Measurements from ENCODE around the gene CERK. TPM values are rescaled to one million over a fixed set of nuclear protein-coding genes. Genes with fewer than 3 reads are reported as not detected.

CERK gene
- total and polyA plus RNA-seq, 4 donors = 7.9 to 24.3 (median 10.2) TPM

GRCh38 chr22:46703171-46703995 is 34.7 kb downstream of the CERK start:
- no peak for TF ChIP-seq FOXA2 (IDR thresholded peaks at IDR 0.05)
- 97% methylated on average over 26 of the region's 26 CpGs for WGBS
- no peak overlapping the region for H3K27ac ChIP-seq (ENCODE audit: low read depth in 1 of 2, low read length in 2 of 2)

GRCh38 chr22:46701262-46701661 is 36.8 kb downstream of the CERK start:
- H3K4me1 ChIP-seq (ENCODE audit: control insufficient read depth in 4 of 4, insufficient read depth in 4 of 4, low read length in 3 of 4) = no peaks in the 10 kb centered on the region
- H3K36me3 ChIP-seq (ENCODE audit: control insufficient read depth in 4 of 4, insufficient read depth in 3 of 4, low read depth in 1 of 4, low read length in 3 of 4) = peaks cover 11 to 64% (median 39%) of the 10 kb centered on the region in 4 donors
- no peak overlapping the region for H3K4me3 ChIP-seq (ENCODE audit: low read depth in 1 of 3, low read length in 3 of 3)
- no peak for TF ChIP-seq FOXA2 (IDR thresholded peaks at IDR 0.05)
- TF ChIP-seq JUND (IDR thresholded peaks at IDR 0.05) = no peak
- TF ChIP-seq YY1 (IDR thresholded peaks at IDR 0.05) = no peak
- TF ChIP-seq RXRA (IDR thresholded peaks at IDR 0.05) = no peak
- no peak for TF ChIP-seq REST (IDR thresholded peaks at IDR 0.05)
- no peak for TF ChIP-seq HNF4A (conservative IDR thresholded peaks at IDR 0.05)
- no peak for TF ChIP-seq ATF3 (IDR thresholded peaks at IDR 0.05)
- TF ChIP-seq ZBTB33 (IDR thresholded peaks at IDR 0.05) = no peak
- TF ChIP-seq SP1 (IDR thresholded peaks at IDR 0.05) = no peak
- no peak for TF ChIP-seq CTCF (IDR thresholded peaks at IDR 0.05; ENCODE audit: low read depth, low read length, missing input control)
- TF ChIP-seq GABPA (IDR thresholded peaks at IDR 0.05 in 1 of 2, conservative IDR thresholded peaks at IDR 0.05 in 1 of 2) = no peak
- no peak for TF ChIP-seq EGR1 (IDR thresholded peaks at IDR 0.05; ENCODE audit: low read depth in 2 of 2)
- no peak for TF ChIP-seq FOXA1 (IDR thresholded peaks at IDR 0.05)
- no peak for TF ChIP-seq MAX (IDR thresholded peaks at IDR 0.05)
- no peak for TF ChIP-seq HNF4G (IDR thresholded peaks at IDR 0.05)
- no peak for TF ChIP-seq RAD21 (IDR thresholded peaks at IDR 0.05)
- no peak for TF ChIP-seq TAF1 (conservative IDR thresholded peaks at IDR 0.05)
- no peak overlapping the region for H3K9ac ChIP-seq (ENCODE audit: low read depth in 1 of 2, low read length in 2 of 2)
- WGBS = 95% methylated on average over 33 of the region's 33 CpGs
- H3K27me3 ChIP-seq (ENCODE audit: control insufficient read depth in 4 of 4, insufficient read depth in 4 of 4, low read length in 3 of 4) = no peaks in the 10 kb centered on the region
- DNase-seq (ENCODE audit: low spot score) = no peak
- H3K27ac ChIP-seq (ENCODE audit: low read depth in 1 of 2, low read length in 2 of 2) = no peak overlapping the region
- no peaks in the 10 kb centered on the region for H3K9me3 ChIP-seq (ENCODE audit: control insufficient read depth in 4 of 4, low read length in 3 of 4)

More at GRCh38 chr22:46703171-46703995, 34.7 kb downstream of the CERK start:
- DNase-seq (ENCODE audit: low spot score) = no peak
- H3K27me3 ChIP-seq (ENCODE audit: control insufficient read depth in 4 of 4, insufficient read depth in 4 of 4, low read length in 3 of 4) = no peaks in the 10 kb centered on the region
- no peaks in the 10 kb centered on the region for H3K9me3 ChIP-seq (ENCODE audit: control insufficient read depth in 4 of 4, low read length in 3 of 4)
- no peak overlapping the region for H3K4me3 ChIP-seq (ENCODE audit: low read depth in 1 of 3, low read length in 3 of 3)
- no peaks in the 10 kb centered on the region for H3K4me1 ChIP-seq (ENCODE audit: control insufficient read depth in 4 of 4, insufficient read depth in 4 of 4, low read length in 3 of 4)
- H3K9ac ChIP-seq (ENCODE audit: low read depth in 1 of 2, low read length in 2 of 2) = no peak overlapping the region
- H3K36me3 ChIP-seq (ENCODE audit: control insufficient read depth in 4 of 4, insufficient read depth in 3 of 4, low read depth in 1 of 4, low read length in 3 of 4) = peaks cover 11 to 65% (median 42%) of the 10 kb centered on the region in 4 donors
